Muscle layer of duodenum (tissue), 2 donors: Measurements from ENCODE around the gene SHMT1.

Experiments used
- H3K27ac ChIP-seq: one replicate; pipeline ENCODE4 v1.7.0; 2013; ENCODE audit warnings: mild to moderate bottlenecking, low read length
- H3K27me3 ChIP-seq: one replicate; pipeline ENCODE4 v1.7.0; 2013; ENCODE audit warnings: low read depth, mild to moderate bottlenecking, control low read depth, low read length
- H3K36me3 ChIP-seq, 2 donors: one replicate each; pipeline ENCODE4 v1.7.0; 2013; ENCODE audit warnings: low read length in 2 of 2, control low read depth in 1 of 2, mild to moderate bottlenecking in 1 of 2; ENCODE audit not compliant: insufficient read depth in 2 of 2, control insufficient read depth in 1 of 2
- H3K4me1 ChIP-seq, 2 donors: one replicate each; pipeline ENCODE4 v1.7.0; 2013; ENCODE audit warnings: low read length in 2 of 2, mild to moderate bottlenecking in 2 of 2, control low read depth in 1 of 2, moderate library complexity in 1 of 2; ENCODE audit not compliant: insufficient read depth in 2 of 2, control insufficient read depth in 1 of 2
- H3K4me3 ChIP-seq, 2 donors: one replicate each; pipeline ENCODE4 v1.7.0; 2013; ENCODE audit warnings: low read length in 2 of 2, low read depth in 1 of 2, mild to moderate bottlenecking in 1 of 2
- H3K9me3 ChIP-seq, 2 donors: one replicate each; pipeline ENCODE4 v1.7.0; 2013; ENCODE audit warnings: low read length in 2 of 2, control low read depth in 1 of 2, mild to moderate bottlenecking in 1 of 2; ENCODE audit not compliant: control insufficient read depth in 1 of 2
- donor health status: healthy.

The SHMT1 gene

DNA sequence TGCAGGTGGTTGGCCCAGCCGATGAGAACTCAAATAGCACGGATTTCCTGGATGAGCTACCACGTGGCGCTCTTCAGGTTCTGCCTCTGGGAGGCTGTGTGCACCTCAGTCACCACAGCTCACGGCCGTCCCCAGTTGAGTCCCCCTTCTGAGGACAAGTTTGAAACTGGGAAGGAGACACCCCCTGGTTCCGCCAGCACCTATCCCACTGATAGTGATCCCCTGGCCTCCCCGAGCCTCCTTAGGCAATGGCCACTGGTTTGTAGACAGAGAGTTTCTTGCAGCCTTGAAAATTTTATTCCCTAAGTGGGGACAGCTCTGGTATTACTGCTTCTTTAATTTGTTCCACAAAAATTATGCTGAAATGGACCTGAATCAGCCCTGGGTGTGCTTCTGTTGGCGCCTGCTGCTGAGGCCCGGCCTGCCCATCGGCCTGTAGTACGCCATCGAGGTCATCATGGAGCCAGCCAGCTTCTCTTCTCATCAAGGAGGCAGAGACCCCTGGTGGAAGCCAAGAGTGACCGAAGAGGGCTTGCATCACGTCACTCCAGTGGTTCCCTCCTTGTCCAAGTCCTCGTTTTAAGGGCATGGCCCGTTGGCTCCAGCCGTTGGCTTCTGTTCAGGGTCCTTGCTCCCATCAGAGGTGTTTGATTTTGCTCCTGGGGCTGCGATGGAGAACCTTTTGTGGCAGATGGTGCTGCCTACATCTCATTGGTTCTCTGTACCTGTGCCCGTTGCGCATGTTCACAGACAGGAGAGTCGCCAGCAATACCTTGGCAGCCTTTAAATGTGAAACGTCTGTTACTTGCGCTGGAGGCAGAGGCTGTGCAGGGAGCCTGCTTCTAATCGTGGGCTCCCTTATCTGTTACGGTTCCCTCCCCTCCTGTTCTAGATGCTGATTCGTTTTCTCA lies 39.0 kb downstream of the SHMT1 start:
- H3K27ac ChIP-seq = no peak overlapping the region
- no peak overlapping the region for H3K4me3 ChIP-seq
- H3K9me3 ChIP-seq = no peaks in the 10 kb centered on the region
- peaks cover 3 to 18% of the 10 kb centered on the region in 2 donors for H3K4me1 ChIP-seq
- peaks cover 40 to 78% of the 10 kb centered on the region in 2 donors for H3K36me3 ChIP-seq
- no peaks in the 10 kb centered on the region for H3K27me3 ChIP-seq

DNA sequence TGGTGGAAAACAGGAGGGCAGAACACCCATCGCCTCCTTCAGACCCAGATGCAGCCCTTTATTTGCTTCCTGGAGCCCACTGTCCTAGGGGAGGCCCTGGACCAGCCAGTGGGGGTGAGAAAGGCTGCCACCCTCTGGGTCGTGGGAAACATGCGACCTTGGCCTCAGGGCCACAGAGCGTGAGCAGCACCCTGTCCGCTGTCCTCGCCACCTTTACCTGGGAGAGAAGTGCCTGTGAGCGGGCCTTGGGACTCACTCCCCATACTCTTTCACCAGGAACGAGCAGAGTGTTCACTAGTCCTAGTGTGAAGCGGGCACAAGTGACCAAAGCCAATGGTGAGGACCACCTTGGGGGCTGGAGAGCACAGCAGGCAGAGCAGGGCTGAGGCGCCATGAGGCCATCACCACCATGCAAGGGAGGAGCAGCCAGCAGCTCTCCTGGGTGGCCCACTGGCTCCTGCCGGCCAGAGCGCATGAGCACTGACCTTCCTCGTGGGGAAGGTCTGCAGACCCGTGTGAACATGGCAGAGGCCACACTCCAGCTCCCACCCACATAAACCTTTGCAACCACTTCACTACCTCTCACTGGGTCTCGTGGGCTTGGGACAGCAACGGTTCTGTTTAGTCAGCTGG lies 39.7 kb downstream of the SHMT1 start:
- Histone ChIP-seq H3K36me3 (peaks cover 39 to 78% of the 10 kb centered on the region in 2 donors), H3K4me3 (no peak overlapping the region), H3K27ac (no peak overlapping the region), H3K4me1 (peaks cover 5 to 25% of the 10 kb centered on the region in 2 donors), H3K9me3 (no peaks in the 10 kb centered on the region), H3K27me3 (no peaks in the 10 kb centered on the region)

DNA sequence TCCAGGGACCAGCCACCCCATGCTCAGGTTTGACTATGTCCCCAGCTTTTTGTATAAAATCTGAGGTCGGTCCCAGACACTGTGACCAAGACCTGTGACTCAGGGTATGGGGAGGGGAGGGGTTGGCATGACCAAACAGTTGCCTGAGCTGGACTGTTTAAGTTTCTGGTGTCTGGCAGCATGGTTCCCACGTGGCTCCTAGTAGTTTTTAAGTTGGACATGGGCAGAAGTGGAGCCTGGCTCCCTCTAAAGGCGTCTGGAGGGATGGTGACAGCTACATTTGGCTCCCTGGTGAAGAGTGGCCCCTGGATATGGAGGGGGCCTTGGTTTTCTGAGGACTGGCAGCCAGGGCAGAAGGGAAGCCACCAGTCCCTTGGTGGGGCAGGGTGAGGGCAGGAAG lies 40.3 kb downstream of the SHMT1 start:
- H3K4me1 ChIP-seq = peaks cover 7 to 32% of the 10 kb centered on the region in 2 donors
- H3K27me3 ChIP-seq = no peaks in the 10 kb centered on the region
- H3K9me3 ChIP-seq = no peaks in the 10 kb centered on the region
- peaks cover 39 to 75% of the 10 kb centered on the region in 2 donors for H3K36me3 ChIP-seq
- no peak overlapping the region for H3K27ac ChIP-seq
- no peak overlapping the region for H3K4me3 ChIP-seq

DNA sequence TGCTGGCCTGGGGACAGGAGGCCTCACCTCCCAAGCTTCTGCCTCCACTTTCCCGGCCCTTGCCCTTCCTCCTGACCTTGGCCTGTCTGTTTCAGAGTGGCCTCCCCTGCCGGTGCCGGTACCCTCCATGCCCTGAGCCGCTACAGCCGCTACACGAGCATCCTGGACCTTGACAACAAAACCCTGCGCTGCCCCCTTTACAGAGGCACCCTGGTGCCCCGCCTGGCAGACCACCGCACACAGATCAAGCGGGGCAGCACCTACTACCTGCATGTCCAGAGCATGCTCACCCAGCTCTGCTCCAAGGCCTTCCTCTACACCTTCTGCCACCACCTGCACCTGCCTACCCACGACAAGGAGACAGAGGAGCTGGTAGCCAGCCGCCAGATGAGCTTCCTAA lies 40.8 kb downstream of the SHMT1 start:
- Histone ChIP-seq H3K27me3 (no peaks in the 10 kb centered on the region), H3K4me1 (peaks cover 12 to 36% of the 10 kb centered on the region in 2 donors), H3K4me3 (no peak overlapping the region), H3K36me3 (peaks cover 43 to 77% of the 10 kb centered on the region in 2 donors), H3K27ac (no peak overlapping the region), H3K9me3 (no peaks in the 10 kb centered on the region)

DNA sequence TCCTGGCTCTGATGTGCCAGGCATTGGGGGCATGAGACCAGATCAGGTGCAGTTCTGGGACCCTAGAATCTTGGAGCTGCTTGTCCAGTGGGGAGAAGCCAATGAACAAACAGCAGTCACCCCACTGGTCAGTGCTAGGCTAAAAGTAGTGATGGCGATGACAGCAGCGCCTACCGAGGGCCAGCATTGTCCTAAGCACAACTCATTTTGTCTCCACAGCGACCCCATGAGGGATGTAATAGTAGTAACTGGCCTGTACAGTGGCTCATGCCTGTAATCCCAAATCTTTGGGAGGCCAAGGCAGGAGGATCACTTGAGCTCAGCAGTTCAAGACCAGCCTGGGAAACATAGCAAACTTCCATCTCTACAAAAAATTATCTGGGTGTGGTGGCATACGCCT lies 42.0 kb downstream of the SHMT1 start:
- Histone ChIP-seq H3K4me3 (no peak overlapping the region), H3K4me1 (peaks cover 21 to 49% of the 10 kb centered on the region in 2 donors), H3K27me3 (no peaks in the 10 kb centered on the region), H3K27ac (no peak overlapping the region), H3K9me3 (no peaks in the 10 kb centered on the region), H3K36me3 (peaks cover 43 to 70% of the 10 kb centered on the region in 2 donors)

DNA sequence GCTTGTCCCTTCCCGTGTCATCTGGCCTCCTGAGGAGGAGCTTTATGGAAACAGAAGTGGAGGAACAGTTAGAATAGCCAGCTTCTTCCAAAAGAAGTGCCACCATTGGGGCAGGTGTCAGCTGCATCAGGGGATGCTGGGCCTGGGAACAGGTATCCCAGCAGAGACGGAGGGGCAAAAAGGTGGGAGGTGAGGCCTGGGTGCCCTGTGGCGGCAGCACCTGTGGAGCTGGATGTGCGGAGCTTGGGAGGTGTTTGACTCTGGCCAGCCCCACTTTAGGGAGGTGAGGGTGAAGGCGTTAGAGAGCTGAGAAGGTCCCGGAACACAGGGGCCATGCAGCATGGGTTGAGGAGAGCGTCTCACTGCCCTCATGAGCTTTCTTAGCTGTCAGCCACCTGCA lies 43.0 kb downstream of the SHMT1 start:
- H3K27me3 ChIP-seq = no peaks in the 10 kb centered on the region
- H3K36me3 ChIP-seq = peaks cover 44 to 70% of the 10 kb centered on the region in 2 donors
- H3K27ac ChIP-seq = no peak overlapping the region
- H3K4me1 ChIP-seq = peaks cover 26 to 56% of the 10 kb centered on the region in 2 donors
- peak overlapping the region in 1 of 2 donors; percentile 21 for H3K4me3 ChIP-seq
- H3K9me3 ChIP-seq = no peaks in the 10 kb centered on the region

DNA sequence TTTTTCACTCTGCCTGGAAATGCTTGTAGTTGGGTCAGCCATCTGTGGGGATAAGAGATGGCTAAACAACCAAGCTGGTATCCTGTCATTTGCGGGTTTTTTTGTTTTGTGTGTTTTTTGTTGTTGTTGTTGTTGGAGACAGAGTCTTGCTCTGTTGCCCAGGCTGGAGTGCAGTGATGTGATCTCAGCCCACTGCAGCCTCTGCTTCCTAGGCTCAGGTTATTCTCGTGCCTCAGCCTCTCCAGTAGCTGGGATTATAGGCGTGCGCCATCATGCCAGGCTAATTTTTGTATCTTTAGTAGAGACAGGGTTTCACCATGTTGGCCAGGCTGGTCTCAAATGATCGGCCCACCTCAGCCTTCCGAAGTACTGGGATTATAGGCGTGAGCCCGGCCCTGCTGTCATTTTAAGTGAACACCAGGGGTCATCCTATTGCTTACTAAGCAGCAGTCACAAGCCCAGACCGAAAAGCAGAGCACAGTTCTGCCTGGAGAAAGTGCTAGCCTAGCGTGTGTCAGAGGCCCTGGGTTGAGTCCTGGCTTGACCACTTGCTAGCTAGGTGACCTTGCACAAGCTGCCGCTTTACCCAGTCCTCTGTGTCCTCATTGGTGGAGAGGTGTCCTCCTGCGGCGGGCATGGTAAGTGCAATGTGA lies 43.6 kb downstream of the SHMT1 start:
- no peak overlapping the region for H3K27ac ChIP-seq
- peaks cover 38 to 66% of the 10 kb centered on the region in 2 donors for H3K36me3 ChIP-seq
- H3K27me3 ChIP-seq = no peaks in the 10 kb centered on the region
- peaks cover 26 to 56% of the 10 kb centered on the region in 2 donors for H3K4me1 ChIP-seq
- H3K4me3 ChIP-seq = peak overlapping the region; percentile 21 to 33
- no peaks in the 10 kb centered on the region for H3K9me3 ChIP-seq

DNA sequence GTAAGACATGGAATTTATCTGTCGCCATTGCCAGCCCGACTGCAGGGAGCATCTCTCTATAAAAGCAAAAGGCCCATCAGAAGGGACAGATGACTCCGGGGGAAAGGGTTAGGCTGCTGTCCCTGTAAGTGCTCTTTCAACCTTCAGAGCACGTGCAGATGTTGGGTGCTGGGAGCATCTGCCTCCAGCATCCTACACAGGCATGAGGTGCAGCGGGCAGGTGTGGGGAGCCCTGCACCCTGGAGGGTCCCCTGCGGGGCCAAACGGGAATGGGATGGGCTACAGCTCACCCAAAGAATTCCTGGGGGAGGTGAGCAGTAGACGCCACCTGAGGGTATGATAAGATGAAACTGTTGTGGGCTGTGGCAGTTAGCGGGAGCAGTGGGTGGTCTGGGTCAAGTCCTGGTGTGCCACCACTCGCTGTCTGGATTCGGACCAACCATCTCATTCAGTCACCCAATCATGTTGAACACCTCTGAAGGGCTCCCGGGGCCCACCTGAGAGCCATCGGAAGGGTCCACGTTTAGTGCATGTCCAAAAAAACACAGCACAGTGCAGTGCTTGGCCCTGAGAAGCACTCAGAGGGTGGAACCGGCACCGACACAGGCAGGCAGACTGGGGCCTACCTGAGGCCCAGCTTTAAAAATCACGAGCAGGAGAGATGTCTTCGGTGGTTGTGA lies 44.4 kb downstream of the SHMT1 start:
- Histone ChIP-seq H3K9me3 (no peaks in the 10 kb centered on the region), H3K27ac (no peak overlapping the region), H3K4me1 (peaks cover 26 to 60% of the 10 kb centered on the region in 2 donors), H3K27me3 (no peaks in the 10 kb centered on the region), H3K36me3 (peaks cover 30 to 58% of the 10 kb centered on the region in 2 donors), H3K4me3 (peak overlapping the region in 1 of 2 donors; percentile 33)

DNA sequence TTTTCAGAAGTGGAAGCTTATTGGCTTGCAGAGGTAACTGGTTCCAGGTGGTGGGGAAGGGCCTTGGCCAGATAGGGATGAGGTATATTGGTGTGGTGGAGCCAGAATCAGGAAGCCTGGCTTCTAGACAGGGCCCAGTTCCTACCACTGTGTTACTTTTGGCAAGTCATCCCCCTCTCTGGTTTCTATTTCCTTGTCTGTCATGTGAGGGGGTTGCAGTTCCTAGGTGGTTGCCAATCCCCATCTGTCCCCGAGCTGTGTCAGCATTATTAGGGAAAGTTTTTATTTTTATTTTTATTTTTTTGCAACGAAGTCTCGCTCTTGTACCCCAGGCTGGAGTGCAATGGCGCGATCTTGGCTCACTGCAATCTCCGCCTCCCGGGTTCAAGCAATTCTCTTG lies 45.2 kb downstream of the SHMT1 start:
- peaks cover 34 to 68% of the 10 kb centered on the region in 2 donors for H3K4me1 ChIP-seq
- H3K4me3 ChIP-seq = peak overlapping the region; percentile 29 to 34
- H3K27me3 ChIP-seq = no peaks in the 10 kb centered on the region
- no peak overlapping the region for H3K27ac ChIP-seq
- H3K36me3 ChIP-seq = peaks cover 22 to 50% of the 10 kb centered on the region in 2 donors
- H3K9me3 ChIP-seq = no peaks in the 10 kb centered on the region

DNA sequence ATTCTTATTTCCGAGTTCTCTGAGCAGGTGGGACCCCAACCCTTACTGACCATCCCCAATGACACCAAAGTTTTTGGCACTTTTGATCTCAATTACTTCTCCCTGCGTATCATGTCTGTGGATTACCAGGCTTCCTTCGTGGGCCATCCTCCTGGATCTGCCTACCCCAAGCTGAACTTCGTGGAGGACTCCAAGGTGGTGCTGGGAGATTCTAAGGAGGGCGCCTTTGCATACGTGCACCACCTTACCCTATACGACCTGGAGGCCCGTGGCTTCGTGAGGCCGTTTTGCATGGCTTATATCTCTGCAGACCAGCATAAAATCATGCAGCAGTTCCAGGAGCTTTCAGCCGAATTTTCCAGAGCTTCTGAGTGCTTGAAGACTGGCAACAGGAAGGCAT lies 47.4 kb downstream of the SHMT1 start:
- no peaks in the 10 kb centered on the region for H3K9me3 ChIP-seq
- H3K36me3 ChIP-seq = peaks cover 26 to 41% of the 10 kb centered on the region in 2 donors
- H3K4me1 ChIP-seq = peaks cover 35 to 69% of the 10 kb centered on the region in 2 donors
- H3K4me3 ChIP-seq = peak overlapping the region; percentile 78 to 92
- peak overlapping the region; percentile 96 for H3K27ac ChIP-seq
- H3K27me3 ChIP-seq = no peaks in the 10 kb centered on the region

DNA sequence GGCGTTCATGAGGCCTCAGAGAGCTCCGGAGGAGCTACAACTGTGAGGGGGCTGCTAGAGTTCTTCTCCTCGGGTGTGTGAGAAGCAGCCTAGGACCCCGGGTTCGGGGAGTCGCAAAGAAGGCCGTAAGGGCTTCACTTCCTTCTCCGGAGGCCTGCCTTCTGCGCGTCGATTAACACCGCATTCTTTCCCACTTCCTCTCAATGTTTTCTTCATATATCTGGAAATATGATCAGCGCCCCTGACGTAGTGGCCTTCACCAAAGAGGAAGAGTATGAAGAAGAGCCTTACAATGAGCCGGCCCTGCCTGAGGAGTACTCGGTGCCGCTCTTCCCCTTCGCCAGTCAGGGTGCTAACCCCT lies 47.8 kb downstream of the SHMT1 start:
- Histone ChIP-seq H3K9me3 (no peaks in the 10 kb centered on the region), H3K4me1 (peaks cover 35 to 65% of the 10 kb centered on the region in 2 donors), H3K27me3 (no peaks in the 10 kb centered on the region), H3K36me3 (peaks cover 26 to 41% of the 10 kb centered on the region in 2 donors), H3K4me3 (peak overlapping the region; percentile 78 to 92), H3K27ac (peak overlapping the region; percentile 96)
